GM18951 (cell line): ENCODE data around the gene MOB1A.
A peak's percentile ranks its signal among the peaks of the same experiment; 100 is the strongest.

Experiments
- POLR2A ChIP-seq: IDR thresholded peaks from 4 replicates; pipeline ENCODE4 v1.6.1; 2011; ENCODE audit warnings: mild to moderate bottlenecking; ENCODE audit not compliant: insufficient read length, insufficient read depth; ENCODE audit errors: extremely low read depth
- in situ Hi-C: fragments of 300-500 bp; cut with MboI; formaldehyde crosslinking; loops from one replicate; pipeline ENCODE4 v1.12.0; 2022; ENCODE audit warnings: low sequenced_read_pairs, mixed read lengths, inconsistent platforms; ENCODE audit not compliant: unreplicated experiment

MOB1A gene

DNA sequence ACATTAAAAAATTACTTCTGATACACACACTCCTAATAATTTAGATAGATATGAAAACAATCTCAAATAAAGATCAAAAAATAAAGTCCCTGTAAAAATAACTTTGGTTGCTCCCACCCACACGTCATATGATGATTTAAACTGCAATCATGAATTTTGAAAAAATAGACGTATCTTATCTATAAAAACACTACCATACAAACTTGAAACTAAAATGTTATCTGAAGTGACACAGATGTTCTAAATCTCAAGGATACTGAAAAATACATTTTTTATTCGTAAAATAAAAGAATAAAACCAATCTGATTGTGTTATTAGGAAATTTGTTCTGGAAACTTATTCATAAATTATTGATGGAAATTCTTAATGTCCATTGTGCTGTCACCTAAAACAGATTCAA, 22.8 kb downstream of the MOB1A start:
- in situ Hi-C loops, result no loop called here
- TF ChIP-seq POLR2A, result no peak

DNA sequence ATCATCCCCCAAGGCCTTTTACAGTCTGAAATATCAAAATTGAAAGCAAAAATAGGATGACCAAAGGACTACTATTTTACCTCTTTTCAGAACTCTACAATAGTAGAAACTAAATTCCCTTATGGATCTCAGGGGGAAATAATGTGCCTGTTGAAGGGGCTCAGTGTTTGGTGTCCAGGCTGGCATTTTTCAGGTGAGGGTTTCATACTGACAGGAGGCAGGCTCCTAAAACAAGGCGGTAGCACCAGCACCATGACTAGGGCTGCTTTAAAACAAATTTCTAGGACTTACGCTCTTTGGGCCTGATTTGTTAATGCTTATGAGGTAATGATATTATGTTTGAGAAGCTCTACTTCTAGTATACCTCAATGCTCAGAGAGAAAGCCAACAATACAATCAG, 25.7 kb downstream of the MOB1A start:
- no peak for TF ChIP-seq POLR2A
- in situ Hi-C loops, result loop anchor here (5.0 kb wide), 1 partner anchor 326 kb away; the partner anchor contains the start of gene STAMBP

DNA sequence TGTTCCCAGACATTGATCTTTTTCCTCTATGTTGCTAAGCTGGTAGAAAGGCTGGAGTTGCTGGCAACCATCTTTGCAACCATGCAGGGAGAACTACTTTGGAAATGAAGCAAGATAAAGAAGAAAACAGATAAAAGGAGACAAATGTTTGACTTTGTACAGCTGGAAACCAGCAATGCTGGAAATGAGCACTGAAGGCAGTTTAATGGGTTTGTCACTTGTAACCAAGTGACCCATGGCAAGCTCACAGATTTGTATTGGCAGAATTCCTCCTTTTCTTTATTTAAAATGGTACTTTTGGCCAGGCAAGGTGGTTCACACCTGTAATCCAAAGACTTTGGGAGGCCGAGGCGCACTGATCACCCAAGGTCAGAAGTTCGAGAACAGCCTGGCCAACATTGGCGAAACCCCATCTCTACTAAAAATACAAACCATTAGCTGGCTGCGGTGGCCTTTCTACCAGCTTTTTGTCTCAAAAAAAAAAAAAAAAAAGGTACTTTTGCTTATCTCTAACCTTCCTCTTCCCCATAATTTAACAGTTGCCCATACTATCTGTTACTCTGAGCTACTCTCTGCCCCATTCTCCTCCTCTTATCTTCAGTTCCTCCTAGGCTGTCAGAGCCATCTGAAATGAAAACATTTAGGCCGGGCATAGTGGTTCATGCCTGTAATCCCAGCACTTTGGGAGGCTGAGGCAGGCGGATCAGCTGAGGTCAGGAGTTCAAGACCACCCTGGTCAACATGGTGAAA, 28.9 kb downstream of the MOB1A start:
- TF ChIP-seq POLR2A, result no peak
- in situ Hi-C loops, result loop anchor here (5.0 kb wide), 1 partner anchor 322 kb away; the partner anchor contains the start of gene STAMBP

DNA sequence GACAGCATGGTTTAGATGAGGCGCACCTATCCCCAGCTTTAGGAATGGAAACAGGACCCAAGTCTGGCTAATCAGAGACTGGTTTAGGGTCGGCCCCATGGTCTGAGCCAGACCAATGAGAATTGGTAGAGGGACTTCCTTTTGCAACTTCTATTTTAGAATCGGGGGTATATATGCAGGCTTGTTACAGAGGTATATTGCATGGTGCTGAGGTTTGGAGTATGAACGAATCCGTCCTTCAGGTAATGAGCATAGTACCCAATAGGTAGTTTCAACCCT, 29.5 kb downstream of the MOB1A start:
- in situ Hi-C loops, result no loop called here
- TF ChIP-seq POLR2A, result no peak

DNA sequence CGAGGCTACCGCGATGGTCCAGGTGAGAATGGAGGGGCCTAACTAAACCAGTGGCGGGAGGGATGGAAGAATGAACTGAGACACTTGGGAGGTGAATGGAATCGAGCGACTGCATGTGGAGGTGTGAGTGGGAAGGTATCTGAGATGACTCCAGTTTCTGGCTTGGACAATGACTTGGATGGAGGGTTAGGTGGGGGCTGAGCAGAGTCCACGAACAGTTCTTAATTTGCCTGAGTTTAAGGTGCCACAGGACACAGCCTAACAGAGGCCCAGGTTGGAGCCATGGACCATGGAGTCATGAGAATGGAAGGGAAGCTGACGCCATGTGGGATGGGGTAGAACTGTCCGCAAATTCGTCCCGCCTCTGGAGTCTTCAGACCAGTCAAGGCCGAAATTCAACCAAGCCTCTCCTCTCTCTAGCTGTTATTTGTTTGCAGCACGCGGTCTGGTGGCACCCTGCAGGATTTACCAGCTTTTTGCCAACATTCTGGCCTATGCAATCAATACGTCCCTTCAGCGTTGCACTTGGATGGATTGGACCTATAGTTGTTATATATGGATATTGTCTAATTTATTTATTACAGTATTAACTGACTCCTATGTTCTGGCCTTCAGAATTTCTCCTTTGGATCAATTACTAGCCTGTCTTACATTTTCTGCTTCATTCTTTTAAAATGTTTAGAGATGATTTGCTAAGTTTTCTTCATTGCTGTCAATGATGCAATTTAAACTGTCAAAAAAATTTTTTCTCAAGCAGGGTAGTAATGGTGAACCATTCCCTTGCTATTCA, 30.0 kb downstream of the MOB1A start:
- in situ Hi-C loops, result no loop called here
- TF ChIP-seq POLR2A, result no peak

DNA sequence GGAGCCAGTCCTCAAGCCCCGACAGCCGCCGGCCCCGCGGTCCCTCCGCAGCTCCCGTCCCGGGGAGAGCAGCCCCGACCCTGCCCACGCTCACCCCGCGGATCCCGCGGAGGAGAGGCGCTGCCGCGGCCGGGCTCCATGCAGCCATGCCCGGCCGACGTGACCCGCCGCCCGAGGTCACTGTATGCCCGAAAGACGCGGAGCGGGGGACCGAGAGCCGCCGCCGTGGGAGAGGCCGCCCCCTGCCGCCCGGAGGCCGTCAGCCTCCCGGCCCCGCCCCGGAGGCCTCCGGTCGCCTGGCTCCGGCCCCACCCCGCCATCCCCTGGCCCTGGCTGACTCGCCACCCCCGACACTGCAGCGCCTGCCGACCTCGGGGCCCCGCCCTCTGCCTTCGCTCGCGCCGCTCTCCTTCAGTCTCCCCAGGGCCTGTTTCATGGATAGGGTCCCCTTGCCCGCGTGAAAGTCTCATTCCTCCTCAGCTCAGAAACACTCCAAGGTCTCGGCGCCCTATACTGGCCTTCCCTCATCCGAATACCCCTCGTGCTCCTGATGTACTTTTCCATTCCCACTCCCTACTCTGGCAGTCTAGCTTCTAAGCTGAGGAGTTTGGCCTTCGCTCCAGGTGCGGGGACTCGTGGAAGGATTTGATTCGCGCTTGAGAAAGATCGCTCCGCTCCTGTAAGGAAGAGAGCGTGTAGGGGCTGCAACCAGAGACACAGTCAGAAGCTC, 30.8 kb downstream of the MOB1A start, which contains the start of gene BOLA3:
TSS of gene BOLA3 (minus strand) at position 186 of the 730 bp plus-strand sequence. CDS start at position 148, 38 bp downstream.
- peak; percentile 95 for TF ChIP-seq POLR2A
- in situ Hi-C loops, result no loop called here

DNA sequence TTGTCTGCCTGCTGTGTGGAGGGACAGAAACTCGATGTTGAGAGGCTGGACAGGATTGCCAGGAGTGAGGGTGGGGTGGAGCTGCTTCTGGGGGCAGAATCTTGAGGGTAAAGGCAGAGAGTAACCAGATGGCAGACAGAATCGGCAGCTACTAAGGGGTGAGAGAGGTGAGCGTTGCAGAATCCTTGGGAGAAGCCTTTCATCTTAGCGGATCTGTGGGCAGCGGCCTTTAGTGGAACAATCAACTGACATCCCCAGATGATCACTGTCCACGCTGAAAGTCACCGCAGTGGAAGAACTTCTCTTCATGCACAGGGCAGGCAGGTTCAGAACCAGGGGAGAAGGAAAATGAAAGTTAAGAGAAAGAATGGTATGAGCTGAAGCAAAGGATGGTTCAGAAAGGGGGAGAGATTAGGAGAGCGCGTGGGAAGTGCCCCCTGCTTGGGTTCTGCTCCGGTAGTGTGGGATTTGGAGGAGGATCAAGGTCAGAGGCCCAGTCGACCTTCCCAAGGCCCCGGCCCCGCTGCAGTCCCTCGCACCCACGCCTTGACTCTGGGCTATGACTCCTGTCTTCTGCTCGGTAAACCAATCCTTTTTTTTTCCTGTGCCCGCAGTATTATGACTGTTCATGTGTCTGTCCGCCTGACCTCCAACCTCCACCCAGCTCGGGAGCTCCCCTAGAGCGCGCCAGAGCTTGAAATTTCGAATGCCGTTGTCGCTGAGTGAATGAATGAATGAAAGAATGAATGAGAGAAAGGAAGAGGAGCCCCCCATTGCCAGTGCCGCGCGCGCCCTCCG, 31.6 kb downstream of the MOB1A start:
- TF ChIP-seq POLR2A, result no peak
- in situ Hi-C loops, result no loop called here

DNA sequence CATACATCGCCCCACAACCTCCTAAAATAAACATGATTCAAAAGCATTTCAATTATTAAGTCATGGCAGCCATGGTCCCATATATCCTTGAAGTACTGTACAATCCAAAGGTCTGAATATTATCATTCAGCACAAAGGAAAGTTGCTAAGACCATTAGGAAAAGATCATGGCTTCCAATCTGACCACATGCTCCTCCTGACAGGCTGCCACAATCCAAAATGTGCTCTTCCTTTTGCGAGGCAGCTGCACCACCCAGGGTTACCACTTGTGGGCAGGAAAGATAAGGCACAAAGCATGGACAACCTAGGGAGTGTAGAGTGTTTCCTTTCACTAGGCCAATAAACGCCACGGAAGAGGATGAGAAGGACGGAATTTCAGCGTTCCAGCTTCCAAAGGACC, 36.3 kb downstream of the MOB1A start:
- in situ Hi-C loops, result no loop called here
- no peak for TF ChIP-seq POLR2A

DNA sequence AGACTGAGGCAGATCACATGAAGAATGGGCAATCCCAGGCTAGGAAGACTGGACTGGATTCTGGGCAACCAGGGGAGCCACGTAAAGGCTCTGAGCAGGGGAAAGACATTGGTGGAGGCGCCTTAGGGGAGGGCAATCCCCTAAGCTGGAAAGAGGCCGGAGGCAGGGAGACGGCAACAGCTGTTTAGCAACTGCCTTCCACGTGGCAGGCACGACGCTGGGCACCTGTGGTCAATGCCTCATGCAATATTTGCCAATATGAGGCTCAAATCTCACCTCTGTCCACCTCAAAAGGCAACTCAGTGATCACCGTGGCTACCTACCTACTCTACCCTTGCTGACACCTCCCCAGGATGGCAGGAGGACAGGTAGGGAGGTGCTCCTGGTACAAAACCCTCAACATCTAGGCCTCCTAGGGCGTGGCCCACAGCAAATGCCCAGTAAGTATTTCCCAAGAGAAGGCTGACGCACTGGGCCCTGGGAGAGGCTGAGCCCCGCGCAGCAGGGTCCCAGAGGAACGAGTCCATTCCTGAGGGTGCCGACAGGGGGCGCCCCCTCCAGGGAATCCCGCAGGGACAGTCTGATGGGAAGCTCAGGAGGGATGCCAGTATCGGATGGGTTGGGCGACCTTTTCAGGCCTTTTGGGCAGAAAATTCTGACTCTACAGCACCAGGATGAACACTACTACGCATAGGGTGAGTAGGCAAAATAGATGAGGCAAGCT, 39.9 kb downstream of the MOB1A start:
- in situ Hi-C loops, result no loop called here
- no peak for TF ChIP-seq POLR2A

DNA sequence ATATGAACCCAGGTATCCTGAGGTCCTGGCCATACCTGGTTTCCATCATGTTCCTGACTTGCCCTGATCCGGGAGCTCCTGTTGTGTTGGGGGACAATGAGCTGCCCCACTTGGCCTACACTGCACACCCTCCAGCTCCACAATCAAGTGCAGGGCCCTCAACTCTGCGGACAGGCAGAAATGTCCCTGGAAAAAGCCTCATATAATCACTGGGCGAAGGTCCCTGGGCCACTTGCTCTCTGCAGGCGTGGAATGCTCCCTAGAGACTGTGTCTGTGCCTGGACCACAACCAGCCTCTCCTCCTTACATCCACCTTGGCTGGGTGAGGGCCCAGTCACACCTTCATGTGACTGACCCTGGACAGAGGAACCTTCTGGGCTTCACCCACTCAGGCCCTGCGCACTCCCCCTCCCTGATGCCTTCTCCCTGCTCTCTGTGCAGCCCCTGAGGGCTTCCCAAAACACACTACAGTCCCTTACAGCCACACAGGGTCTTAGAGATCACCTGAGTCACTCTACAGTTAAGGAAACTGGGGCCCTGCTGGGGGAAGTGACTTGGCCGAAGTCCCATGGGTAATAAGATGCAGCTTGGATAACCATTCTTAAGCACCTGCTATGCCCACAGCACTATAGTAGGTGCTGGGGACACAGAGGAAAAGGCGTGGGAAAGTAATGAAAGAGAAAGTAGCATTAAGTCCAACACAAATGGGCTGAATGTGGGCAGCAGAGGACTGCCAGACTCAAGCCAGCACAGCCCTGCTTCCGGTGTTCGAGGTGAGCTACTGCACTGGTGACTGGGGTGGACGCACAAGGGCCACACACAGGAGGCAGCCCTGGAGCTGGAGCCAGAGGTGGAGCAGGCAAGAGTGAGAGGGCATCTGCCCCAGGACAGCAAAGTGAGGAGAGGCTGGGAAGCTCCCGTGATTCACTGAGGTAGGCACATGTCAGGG, 40.8 kb downstream of the MOB1A start:
- in situ Hi-C loops, result no loop called here

DNA sequence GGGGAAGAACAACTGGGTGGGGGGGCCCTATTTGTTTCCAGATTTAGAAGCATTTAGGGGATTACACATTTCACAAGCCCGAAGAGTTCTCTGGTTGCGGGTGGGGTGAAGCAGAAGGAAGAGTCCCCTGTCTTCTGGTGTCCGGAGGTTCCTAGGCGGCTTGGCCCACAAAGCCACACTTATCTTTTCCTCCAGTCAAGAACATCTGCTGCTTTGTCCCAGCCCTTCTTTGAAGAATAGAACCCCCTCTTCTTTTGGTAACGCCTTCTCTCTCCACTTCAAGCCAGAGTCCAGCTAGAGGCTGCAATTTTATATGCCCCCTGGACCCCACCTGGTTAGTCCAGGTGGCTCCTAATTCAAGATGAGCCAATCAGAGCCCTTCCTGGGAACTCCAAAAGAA, 46.8 kb downstream of the MOB1A start:
- TF ChIP-seq POLR2A, result no peak
- in situ Hi-C loops, result no loop called here

More for the DNA sequence above, 40.8 kb downstream of the MOB1A start:
- TF ChIP-seq POLR2A, result no peak
